Measurements from ENCODE around the gene EMILIN1.
"Not testable (repeated sequence)": the region's sequence is repeated elsewhere in the genome, so short reads cannot be mapped to it uniquely, and the experiment has no call there.

The EMILIN1 gene

DNA sequence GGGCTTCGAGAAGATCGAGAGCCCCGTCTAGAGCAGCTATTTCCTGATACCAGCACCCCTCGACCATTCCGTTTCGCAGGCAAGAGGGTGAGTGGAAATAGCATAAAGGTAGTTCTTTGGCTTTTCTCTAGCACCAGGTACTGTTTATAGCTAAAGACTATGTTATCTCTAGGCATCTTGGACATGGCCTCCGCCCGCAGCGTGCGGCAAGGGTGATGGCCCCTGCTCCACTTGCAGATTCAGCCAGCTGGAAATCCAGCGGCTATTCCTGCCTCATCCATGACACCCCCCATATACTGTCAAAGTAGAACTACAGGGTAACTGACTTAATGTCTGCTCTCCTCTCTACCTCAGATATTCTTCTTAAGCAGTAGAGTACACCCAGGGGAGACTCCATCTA is 23.7 kb upstream of the EMILIN1 start:
- no peak for DNase-seq (ENCODE audit: low read depth)

DNA sequence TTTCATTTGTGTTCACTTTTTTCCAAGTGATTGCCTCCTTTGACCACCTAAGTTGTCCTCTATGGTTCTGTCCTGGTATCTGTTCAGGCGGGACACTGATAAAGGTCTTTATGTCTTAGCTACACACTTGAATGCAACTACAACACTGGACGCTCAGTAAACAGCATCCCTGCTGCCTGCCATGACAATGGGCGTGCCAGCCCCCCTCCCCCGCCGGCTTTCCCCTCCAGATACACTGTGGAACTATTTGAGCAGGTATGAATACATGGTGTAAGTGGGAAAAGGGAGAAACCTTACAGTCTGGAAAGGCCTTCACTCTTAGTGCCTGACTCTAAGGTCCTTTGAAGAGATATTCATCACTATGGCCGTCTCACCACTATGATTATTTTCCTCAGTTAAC is 21.2 kb upstream of the EMILIN1 start:
- DNase-seq (ENCODE audit: low read depth), result no peak

- no peak for DNase-seq (ENCODE audit: low read depth)
These were observed 20.2 kb upstream of the EMILIN1 start for GRCh38 chr2:27058210-27058609.

DNA sequence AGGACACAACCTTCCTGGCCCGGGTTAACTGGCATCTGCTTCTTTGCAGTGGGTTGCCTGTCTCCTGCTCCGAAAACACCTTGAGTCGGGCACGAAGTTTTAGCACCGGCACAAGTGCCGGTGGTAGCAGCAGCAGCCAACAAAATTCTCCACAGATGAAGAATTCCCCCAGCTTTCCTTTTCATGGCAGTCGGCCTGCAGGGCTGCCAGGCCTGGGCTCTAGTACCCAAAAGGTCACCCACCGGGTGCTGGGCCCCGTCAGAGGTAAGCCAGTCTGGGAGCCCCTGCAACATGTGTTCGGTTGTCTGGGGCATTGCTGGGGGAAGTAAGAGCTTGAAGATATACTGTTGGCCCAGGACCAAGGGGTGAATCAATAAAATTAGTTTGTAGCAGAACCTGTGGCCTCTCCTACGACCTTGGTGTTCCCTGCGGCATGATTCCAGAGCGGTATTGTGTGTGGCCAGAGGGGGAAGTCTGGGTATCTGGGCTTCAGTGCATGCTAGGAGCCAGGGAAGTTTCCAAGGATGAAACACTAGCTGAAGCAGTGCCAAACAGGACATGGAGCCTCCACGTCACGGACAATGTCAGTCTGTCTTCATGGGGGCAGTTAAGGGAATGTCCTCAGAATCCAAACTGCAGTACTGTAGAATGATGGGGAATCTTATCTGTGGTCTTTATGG is 19.1 kb upstream of the EMILIN1 start:
- no peak for DNase-seq (ENCODE audit: low read depth)

GRCh38 chr2:27060323-27060722 is 18.1 kb upstream of the EMILIN1 start:
- no peak for DNase-seq (ENCODE audit: low read depth)

GRCh38 chr2:27065128-27065527 is 13.3 kb upstream of the EMILIN1 start:
- DNase-seq (ENCODE audit: low read depth), result no peak

DNA sequence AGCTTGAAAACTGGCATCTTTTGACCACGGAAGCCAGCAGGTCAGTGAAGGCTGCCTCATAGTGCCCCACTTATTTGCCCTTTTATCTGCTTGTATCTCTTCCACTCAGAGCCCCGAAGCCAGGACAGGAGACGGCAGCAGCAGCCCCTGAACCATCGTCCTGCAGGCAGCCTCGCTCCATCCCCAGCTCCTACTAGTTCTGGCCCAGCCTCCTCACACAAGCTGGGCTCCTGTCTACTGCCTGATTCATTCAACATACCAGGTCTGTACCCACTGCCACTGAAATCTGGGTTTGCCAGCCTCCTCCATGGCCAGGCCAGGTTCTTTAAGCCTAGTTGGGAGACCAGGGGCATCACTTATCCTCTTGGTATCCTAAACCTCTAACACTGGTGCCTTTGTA is 11.0 kb upstream of the EMILIN1 start:
- DNase-seq (ENCODE audit: low read depth), result no peak

GRCh38 chr2:27069436-27069835 is 9.0 kb upstream of the EMILIN1 start:
- no peak for DNase-seq (ENCODE audit: low read depth)

GRCh38 chr2:27069961-27070618 is 8.3 kb upstream of the EMILIN1 start:
- no peak for DNase-seq (ENCODE audit: low read depth)

GRCh38 chr2:27070653-27071276 is 7.7 kb upstream of the EMILIN1 start:
- no peak for DNase-seq (ENCODE audit: low read depth)

DNA sequence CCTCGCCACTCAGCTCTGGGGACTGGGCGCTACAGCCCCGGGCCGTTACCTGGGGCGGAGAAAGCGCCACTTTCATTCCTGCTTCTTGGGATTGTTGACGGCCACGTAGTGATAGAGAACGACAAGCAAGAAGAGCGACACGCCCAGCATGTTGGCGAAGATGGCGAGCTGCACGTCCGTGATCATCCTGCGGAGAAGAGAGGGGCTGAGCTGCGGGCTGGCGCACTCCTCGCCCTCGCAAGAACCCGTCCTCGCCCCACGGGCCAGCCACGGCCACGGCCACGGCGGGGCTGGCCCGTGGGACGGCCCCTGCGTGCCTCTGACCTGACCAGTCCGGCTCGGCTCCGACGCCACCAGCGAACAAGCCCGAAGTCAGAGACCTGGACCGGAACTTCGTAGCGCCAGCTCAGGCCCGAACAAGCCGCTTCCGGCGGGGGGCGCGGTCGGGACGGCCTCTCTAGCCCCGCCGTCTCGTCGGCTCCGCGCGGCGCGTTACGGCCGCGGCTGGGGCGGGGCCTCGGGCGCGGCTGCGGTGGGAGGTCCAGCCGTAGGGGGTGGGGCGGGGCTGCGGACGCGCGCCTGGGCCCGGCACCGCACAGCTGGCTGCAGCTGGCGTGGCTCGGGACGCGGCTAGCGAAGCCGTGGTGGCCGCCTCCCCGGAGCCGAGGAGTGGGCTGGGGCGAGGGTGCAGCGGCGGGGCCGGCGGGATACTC is 7.0 kb upstream of the EMILIN1 start, which contains the start of gene OST4:
Gene OST4, minus strand, starts transcription at position 378 of the 713 bp plus-strand sequence.
- DNase-seq (ENCODE audit: low read depth), result peak; percentile 94

GRCh38 chr2:27071990-27072830 is 6.2 kb upstream of the EMILIN1 start:
- peak; percentile 40 for DNase-seq (ENCODE audit: low read depth)

- peak; percentile 43 for DNase-seq (ENCODE audit: low read depth)
These were observed 5.5 kb upstream of the EMILIN1 start for GRCh38 chr2:27072920-27073319.

DNA sequence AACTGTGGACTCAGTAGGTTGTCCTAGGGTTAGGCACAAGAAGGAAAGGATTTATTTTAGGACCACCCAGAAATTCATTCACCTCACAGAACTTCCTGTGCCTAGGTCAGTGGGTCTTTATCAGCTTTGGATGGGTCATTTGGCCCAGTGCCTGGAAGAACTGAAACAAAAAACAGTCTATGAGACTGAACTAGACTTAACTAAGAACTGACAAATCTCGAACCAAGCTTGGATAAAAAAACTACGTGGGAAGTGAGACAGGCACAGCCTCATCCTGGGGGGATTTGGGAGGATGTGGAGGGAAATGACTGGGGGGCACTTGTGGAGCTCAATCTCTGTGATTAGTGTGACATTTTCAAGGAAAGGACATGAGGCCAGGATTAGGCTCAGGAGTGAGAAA is 4.6 kb upstream of the EMILIN1 start:
- DNase-seq (ENCODE audit: low read depth), result no peak

DNA sequence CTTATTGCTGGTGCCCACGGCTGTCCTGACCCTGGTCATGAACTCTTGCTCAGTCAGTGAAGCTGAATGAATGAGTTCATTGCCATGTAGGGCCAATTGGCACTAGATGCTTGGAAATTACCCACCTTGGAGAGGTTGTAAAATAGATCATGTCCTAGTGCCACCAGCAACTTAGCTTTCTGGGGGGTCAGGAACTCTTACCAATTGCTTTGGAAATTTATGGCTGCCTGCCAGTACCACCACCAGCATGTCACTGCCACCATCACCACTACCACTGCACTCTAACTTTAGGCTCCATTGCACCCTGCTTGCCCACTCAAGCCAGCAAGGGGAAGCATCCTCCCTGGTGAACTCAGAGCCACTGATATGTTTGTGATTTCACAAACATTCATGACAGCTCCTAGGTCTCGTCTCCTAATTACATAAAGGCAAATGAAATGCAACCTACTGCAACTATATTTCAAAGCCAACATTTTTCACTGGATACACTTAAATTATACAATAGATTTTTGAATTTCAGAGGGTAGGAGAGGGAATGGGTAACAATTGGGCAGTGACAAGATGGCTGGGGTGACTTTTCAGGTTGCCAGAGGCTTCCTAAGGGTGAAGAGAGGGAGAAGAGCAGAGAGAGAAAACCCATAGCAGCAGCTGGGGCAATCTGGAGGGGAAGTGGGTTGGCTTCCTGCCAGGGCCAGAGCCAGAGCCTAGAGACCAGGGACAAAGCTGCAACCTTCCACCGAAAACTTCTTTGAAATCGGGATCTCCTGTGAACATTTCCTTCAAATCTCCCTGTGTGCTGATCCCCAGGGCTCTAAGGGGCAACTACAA is 3.5 kb upstream of the EMILIN1 start:
- no peak for DNase-seq (ENCODE audit: low read depth)

GRCh38 chr2:27075566-27075871 is 2.9 kb upstream of the EMILIN1 start:
- not testable (repeated sequence) for DNase-seq (ENCODE audit: low read depth)

- no peak for DNase-seq (ENCODE audit: low read depth)
These were observed 2.1 kb upstream of the EMILIN1 start for GRCh38 chr2:27076323-27076722.

DNA sequence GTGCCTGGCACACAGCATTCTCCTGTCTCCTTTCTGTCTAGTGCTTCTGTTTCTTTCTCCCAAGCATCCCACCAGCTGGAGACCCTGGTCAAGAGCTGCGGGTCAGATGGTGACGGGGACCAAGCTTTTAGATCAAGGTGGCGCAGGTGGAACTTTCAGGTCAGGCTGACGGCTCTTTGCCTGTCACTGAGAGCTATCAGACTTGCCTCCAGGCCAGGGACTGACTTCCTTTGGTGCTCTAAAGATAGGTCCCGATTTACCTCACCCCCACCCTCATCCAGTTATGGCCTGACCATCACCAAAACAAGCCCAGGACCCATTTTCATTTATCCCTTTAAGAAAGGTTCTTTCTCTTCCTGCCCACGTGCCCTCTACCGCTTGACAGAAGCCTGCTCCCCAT is 1.2 kb upstream of the EMILIN1 start:
- no peak for DNase-seq (ENCODE audit: low read depth)

GRCh38 chr2:27079233-27080139 is 1.1 kb downstream of the EMILIN1 start:
- DNase-seq (ENCODE audit: low read depth), result no peak

- no peak for DNase-seq (ENCODE audit: low read depth)
These were observed 1.7 kb downstream of the EMILIN1 start for GRCh38 chr2:27080140-27080469.

Measured in iris pigment epithelial cell (primary cell).